ENCODE measurements around the gene IPO11. TPM values are rescaled to one million over a fixed set of nuclear protein-coding genes. Genes with fewer than 3 reads are reported as not detected.
"Not testable (repeated sequence)": the region's sequence is repeated elsewhere in the genome, so short reads cannot be mapped to it uniquely, and the experiment has no call there.

IPO11 gene
- total RNA-seq, 1 donor from 2014 or later: 18.3 TPM

DNA sequence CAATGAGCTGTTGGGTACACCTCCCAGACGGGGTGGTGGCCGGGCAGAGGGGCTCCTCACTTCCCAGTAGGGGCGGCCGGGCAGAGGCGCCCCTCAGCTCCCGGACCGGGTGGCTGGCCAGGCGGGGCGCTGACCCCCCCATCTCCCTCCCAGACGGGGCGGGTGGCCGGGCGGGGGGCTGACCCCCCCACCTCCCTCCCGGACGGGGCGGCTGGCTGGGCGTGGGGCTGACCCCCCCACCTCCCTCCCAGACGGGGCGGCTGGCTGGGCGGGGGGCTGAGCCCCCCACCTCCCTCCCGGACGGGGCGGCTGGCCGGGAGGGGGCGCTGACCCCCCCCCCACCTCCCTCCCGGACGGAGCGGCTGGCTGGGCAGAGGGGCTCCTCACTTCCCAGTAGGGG, 100.5 kb downstream of the IPO11 start:
- not testable (repeated sequence) for DNase-seq (ENCODE audit: low spot score)

GRCh38 chr5:62514510-62515119, 102.1 kb downstream of the IPO11 start:
- DNase-seq (ENCODE audit: low spot score): no peak

GRCh38 chr5:62520812-62521211, 108.2 kb downstream of the IPO11 start:
- DNase-seq (ENCODE audit: low spot score): not testable (repeated sequence)

DNA sequence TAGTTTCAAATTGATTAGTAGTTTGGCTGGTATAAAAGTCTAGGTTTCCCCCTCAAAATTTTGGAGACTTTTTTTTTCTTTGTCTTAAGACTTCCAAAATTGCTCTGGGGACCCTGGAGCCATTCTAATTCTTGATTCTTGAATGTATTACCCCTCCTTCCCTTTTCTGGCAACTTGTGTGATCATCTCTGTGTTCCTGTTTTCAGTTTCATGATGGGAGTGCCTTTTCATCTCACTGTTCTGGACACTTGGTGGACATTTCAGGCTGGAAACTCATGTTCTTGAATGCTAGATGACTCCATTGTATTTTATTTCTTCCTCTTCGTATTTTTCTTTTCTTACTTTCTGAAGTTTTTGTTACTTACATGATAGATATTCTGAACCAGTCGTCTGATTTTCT, 108.8 kb downstream of the IPO11 start:
- DNase-seq (ENCODE audit: low spot score): peak; percentile 6

GRCh38 chr5:62522811-62523210, 110.2 kb downstream of the IPO11 start:
- no peak for DNase-seq (ENCODE audit: low spot score)

DNA sequence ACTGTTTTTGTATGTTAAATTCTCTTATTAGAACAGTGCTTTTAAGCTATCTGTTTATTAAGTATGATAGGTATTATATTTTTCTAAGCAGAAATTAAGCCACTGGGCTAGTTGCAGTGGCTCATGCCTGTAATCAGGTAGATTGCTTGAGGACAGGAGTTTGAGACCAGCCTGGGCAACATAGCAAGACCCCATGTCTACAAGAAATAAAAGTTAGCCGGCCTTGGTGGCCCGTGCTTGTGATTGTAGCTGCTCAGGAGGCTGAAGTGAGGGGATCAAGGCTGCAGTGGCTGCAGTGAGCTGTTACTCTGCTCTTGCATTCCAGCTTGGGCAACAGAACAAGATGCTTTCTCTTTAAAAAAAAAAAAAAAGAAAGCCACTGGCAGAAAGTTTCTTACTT, 121.0 kb downstream of the IPO11 start:
- no peak for DNase-seq (ENCODE audit: low spot score)

GRCh38 chr5:62534461-62535236, 122.1 kb downstream of the IPO11 start:
- no peak for DNase-seq (ENCODE audit: low spot score)

GRCh38 chr5:62536232-62536631, 123.7 kb downstream of the IPO11 start:
- DNase-seq (ENCODE audit: low spot score): no peak

DNA sequence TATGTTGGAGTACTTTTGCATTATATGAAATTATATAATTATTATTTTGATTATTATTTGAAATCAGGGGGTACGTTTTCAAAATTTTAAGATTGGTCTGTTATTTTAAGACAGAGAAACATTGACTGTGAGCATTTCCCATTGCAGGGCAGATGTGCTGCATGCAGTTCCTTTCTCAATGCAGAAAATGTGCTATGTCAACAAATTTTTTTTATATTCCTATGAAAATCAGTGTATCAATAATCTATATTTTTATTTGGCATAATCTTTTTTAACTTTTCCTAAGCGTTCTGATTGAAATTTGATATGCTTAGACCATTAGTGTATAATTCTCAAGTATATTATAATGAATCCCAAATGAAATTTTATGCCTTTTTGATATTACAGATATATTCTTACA, 124.2 kb downstream of the IPO11 start:
- DNase-seq (ENCODE audit: low spot score): no peak

DNA sequence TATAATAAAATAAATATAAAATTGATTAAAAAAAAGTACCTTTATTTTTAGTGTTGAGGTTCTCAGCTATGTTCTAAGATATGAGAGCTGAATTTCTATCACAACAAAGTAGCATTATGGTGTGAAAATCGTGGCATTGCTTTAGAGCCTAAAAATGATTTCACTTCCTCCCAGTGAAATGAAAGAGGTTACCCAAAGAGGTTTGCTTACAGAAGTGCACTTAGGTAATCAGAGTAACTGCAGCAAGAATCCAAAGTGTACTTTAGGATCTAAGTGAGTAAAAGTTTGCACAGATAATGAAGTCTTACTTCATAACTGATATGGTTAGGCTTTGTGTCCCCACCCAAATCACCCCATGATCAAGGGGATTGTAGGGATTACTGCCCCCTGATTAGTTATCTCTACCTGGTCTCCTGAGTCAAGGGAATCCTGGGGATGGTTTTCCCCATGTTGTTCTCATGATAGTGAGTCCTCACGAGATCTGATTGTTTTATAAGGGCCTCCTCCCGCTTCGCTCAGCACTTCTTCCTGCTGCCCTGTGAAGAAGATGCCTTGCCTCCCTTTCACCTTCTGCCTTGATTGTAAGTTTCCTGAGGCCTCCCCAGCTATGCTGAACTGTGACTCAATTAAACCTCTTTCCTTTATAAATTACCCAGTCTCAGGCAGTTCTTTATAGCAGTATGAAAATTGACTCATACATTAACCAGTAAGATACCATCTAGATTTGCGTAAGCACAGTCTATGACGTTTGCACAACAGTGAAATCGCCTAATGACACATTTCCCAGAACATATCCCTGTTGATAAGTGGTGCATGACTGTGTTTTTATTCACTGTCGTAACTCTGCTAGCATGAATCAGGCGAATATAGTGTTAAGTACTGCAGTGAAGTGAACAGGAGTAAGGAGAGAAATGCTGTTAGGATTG, 125.7 kb downstream of the IPO11 start:
- no peak for DNase-seq (ENCODE audit: low spot score)

- DNase-seq (ENCODE audit: low spot score): no peak
Measured at GRCh38 chr5:62542720-62543119, 130.2 kb downstream of the IPO11 start.

DNA sequence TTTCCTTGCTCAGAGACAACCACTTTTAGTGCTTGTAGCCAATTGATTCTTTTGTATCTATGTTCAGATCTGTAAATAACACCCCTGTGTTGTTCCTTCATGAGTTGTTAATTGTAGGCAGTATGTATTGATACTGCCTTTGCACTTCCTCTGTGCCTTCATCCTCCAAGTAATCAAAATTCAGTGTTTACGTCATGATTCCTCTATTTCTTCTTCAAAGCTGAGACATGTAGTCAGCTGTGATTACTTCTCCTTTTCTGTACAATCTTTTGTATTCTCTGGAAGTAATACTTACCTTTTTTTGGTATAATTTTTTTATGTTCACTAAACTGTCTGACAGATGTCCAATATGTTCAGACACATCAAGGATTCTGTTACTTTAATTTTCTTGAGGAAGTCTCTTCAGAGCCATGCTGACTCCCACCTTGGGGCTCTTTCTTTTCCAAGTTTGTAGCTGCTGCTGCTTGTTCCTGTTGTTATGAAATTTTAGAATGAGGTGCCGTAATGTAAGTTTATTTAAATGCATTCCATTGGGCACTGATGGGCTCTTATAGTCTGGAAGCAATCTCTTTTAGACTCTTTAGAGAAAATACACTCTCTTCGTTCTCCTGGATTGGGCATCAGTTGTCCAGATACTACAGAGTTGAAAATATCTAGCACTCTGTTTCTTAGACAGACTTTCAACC, 135.5 kb downstream of the IPO11 start:
- peak; percentile 8 for DNase-seq (ENCODE audit: low spot score)

DNA sequence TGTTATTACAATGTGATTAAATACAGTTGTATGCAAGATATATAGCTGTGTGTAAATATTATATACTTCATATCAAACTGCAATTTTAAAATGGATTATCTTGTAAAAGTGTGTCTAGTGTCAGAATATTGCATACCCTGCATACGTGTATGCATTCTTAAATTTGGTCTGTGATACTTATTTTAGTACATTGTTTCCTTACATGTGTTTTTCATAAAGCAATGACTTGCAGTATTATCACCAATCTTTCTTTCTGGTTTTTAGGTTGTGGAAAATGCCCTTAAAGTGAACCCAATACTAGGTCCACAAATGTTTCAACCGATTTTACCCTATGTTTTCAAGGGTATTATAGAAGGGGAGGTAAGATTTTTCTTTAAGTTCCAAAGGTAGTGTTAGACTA, 137.5 kb downstream of the IPO11 start:
- no peak for DNase-seq (ENCODE audit: low spot score)

GRCh38 chr5:62555930-62556329, 143.4 kb downstream of the IPO11 start:
- no peak for DNase-seq (ENCODE audit: low spot score)

DNA sequence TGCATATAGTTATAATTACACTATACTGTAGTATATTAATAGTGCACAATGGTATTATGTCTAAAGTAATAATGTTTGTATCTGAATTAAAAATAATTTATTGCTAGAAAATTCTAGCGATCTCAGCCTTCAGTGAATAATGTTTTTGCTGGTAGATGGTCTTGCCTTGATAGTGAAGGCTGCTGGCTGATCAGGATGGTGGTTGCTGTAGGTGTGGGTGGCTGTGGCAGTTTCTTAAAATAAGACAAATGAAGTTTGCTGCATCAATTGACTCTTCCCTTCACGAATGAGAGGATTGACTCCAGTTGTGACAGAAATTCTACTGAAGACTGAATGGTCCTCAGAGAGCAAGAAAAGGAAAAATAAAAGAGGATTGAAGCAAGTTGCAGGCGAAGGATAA, 146.4 kb downstream of the IPO11 start:
- DNase-seq (ENCODE audit: low spot score): no peak

GRCh38 chr5:62560786-62561185, 148.2 kb downstream of the IPO11 start:
- no peak for DNase-seq (ENCODE audit: low spot score)

GRCh38 chr5:62561896-62562295, 149.3 kb downstream of the IPO11 start:
- no peak for DNase-seq (ENCODE audit: low spot score)

DNA sequence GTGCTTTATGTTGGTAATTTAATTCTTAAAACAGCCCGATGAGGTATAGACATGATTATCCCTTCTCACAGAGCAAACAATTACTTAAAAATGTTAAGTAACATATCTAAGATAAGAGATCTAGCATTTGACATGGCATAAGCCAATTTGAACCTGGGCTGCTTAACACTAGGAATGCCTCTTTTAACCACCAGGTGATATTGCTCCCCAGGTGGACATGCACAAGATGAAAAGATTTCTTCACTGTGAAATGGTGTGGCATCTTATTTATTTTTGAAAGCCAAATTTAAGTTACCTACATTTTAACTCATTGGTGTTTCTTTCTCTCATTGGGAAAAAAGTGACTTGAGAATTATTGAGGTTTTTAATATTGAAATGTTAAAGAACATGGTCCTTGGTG, 150.3 kb downstream of the IPO11 start:
- DNase-seq (ENCODE audit: low spot score): no peak

GRCh38 chr5:62564101-62564500, 151.5 kb downstream of the IPO11 start:
- no peak for DNase-seq (ENCODE audit: low spot score)

DNA sequence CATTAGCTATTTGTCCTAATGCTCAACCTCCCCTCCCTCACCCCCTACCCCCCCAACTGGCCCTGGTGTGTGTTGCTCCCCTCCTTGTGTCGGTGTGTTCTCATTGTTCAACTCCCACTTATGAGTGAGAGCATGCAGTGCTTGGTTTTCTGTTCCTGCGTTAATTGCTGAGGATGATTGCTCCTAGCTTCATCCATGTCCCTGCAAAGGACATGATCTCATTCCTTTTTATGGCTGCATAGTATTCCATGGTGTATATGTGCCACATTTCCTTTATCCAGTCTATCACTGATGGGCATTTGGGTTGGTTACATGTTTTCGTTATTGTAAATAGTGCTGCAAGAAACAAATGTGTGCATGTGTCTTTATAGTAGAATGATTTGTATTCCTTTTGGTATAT, 153.2 kb downstream of the IPO11 start:
- DNase-seq (ENCODE audit: low spot score): not testable (repeated sequence)

DNA sequence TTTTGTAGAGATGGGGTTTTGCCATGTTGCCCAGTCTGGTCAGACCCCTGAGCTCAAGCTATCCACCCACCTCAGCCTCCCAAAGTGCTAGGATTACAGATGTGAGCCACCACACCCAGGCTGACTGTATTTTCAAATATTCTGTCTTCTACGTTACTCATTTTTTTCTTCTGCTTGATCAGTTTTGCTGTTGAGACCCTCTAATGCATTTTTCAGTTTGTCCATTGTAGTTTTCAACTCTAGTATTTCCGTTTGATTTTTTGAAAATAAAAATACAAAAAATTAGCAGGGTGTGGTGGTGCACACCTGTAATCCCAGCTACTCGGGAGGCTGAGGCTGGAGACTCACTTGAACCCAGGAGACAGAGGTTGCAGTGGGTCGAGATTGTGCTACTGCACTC, 155.6 kb downstream of the IPO11 start:
- no peak for DNase-seq (ENCODE audit: low spot score)
